Esophagus squamous epithelium (tissue), 5 donors: ENCODE results near the gene DLG4. TPM values are rescaled to one million over a fixed set of nuclear protein-coding genes. Genes with fewer than 3 reads are reported as not detected.

Experiments
- DNase-seq: peaks from one replicate; lab custom pipeline; 2025; lab: John Stamatoyannopoulos, UW
- H3K27ac ChIP-seq, 4 donors: fragments of 200-600 bp; sonication (generic); one replicate each; pipeline ENCODE4 v1.5.1; 2016 to 2019; ENCODE audit warnings: mild to moderate bottlenecking in 1 of 4
- H3K27me3 ChIP-seq, 4 donors: fragments of 200-600 bp; sonication (generic); 1 replicate in 3 of 4; 2 replicates in 1 of 4; pipeline versions ENCODE4 v1.5.1 to v1.6.0; 2017 to 2021; ENCODE audit warnings: antibody characterized with exemption in 1 of 4
- H3K36me3 ChIP-seq, 3 donors: fragments of 200-600 bp; sonication (generic); one replicate each; pipeline ENCODE4 v1.5.1; 2016 to 2019
- H3K4me1 ChIP-seq, 3 donors: fragments of 200-600 bp; sonication (generic); one replicate each; pipeline ENCODE4 v1.5.1; 2017 to 2019
- H3K4me3 ChIP-seq, 4 donors: fragments of 200-600 bp; sonication (generic); 1 replicate in 3 of 4; 2 replicates in 1 of 4; pipeline ENCODE4 v1.5.1; 2016 to 2019; ENCODE audit warnings: mild to moderate bottlenecking in 2 of 4, moderate library complexity in 1 of 4
- H3K9me3 ChIP-seq, 3 donors: fragments of 200-600 bp; sonication (generic); one replicate each; pipeline ENCODE4 v1.5.1; 2016 to 2019
- POLR2A ChIP-seq, 4 donors: fragments of 450-650 bp; IDR thresholded peaks; one replicate each; pipeline ENCODE4 v1.6.1; 2017; ENCODE audit warnings: antibody characterized with exemption in 4 of 4, mild to moderate bottlenecking in 4 of 4, moderate library complexity in 3 of 4
- WGBS, 2 donors: methylation state at CpG; one replicate each; pipeline ENCODE4 v1.1.5; 2018; 5-methylcytosine and 5-hydroxymethylcytosine counted together
- intact Hi-C: fragments of 100-400 bp; cut with DNase I; formaldehyde crosslinking; loops from one replicate; pipeline ENCODE4 v1.15.0; 2022
- total RNA-seq, 4 donors: library from RNA; depleted of rRNA; stranded (reverse); fragments of >200 nt; gene quantifications; one replicate each; pipeline ENCODE4 v1.1.0, GENCODE V29; 2016
- TF ChIP-seq, protein P1 (sequence below), 6 experiments: fragments of 450-650 bp in 4 of 6; fragments of 200-600 bp in 2 of 6; sonication (generic) in 2 of 6; IDR thresholded peaks; one replicate each; pipeline ENCODE4 v1.5.1; 2016 to 2019; ENCODE audit warnings: antibody characterized with exemption in 6 of 6, mild to moderate bottlenecking in 4 of 6, moderate library complexity in 4 of 6
- donor health status: DM: yes; HTN: yes; CAD: no.

The DLG4 gene
- total RNA-seq, 4 donors from 2014 or later = 2.6 to 13.9 (median 6.0) TPM

DNA sequence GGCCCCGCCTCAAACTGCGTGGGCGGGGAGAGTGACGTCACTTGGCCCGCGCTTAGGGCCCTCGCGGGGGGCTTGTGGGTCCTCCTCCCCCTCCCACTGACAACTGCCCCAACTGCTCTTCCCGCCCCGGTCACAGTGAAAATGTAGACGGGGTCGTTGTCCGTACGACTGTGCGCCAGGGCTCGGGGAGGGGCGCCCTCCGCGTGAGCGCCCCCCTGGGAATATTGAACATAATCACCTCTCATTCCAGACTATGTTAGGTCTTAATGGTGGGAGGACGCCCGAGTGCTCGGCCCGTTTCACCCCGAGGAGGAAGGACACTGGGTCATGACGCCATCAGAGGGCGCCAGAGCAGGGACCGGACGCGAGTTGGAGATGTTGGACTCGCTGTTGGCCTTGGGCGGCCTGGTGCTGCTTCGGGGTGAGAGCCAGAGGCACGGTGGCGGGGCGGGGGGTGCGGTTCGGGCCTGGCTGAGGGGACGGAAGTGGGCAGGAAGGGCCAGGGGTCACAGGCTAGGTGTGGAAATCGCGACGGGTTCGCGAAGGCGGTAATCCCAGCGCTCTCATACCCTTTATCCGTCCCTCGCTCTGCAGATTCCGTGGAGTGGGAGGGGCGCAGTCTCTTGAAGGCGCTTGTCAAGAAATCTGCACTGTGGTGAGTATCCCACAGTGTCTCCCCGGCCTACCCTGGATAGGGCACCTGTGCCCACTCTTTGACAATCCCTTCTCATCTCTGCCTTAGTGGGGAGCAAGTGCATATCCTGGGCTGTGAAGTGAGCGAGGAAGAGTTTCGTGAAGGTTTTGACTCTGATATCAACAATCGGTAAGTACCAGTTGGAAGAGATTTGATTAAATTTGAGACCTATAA lies 32.8 kb upstream of the DLG4 start, which contains the start of gene ELP5:
Gene ELP5 (plus strand): TSS at position 40 of the 868 bp plus-strand sequence. CDS start 336 bp downstream, at position 376.
- Histone ChIP-seq H3K9me3 (no peaks in the 10 kb centered on the region), H3K27me3 (no peaks in the 10 kb centered on the region), H3K4me3 (peak within 1 kb of the TSS; percentile 89 to 99 (median 96)), H3K27ac (peak within 1 kb of the TSS; percentile 96 to 100 (median 98)), H3K36me3 (peaks cover under 1 to 41% (median 20%) of the 10 kb centered on the region in 3 donors), H3K4me1 (peaks cover 28 to 53% (median 31%) of the 10 kb centered on the region in 3 donors)
- 4 to 18% methylated on average over 3 to 15 of the region's 55 CpGs for WGBS, 2 donors
- peak; percentile 76 for DNase-seq
- intact Hi-C loops = no loop called here
- TF ChIP-seq POLR2A (IDR thresholded peaks at IDR 0.05) = peak in 2 of 4 donors; percentile 42 to 65
- TF ChIP-seq, protein P1, sequence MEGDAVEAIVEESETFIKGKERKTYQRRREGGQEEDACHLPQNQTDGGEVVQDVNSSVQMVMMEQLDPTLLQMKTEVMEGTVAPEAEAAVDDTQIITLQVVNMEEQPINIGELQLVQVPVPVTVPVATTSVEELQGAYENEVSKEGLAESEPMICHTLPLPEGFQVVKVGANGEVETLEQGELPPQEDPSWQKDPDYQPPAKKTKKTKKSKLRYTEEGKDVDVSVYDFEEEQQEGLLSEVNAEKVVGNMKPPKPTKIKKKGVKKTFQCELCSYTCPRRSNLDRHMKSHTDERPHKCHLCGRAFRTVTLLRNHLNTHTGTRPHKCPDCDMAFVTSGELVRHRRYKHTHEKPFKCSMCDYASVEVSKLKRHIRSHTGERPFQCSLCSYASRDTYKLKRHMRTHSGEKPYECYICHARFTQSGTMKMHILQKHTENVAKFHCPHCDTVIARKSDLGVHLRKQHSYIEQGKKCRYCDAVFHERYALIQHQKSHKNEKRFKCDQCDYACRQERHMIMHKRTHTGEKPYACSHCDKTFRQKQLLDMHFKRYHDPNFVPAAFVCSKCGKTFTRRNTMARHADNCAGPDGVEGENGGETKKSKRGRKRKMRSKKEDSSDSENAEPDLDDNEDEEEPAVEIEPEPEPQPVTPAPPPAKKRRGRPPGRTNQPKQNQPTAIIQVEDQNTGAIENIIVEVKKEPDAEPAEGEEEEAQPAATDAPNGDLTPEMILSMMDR (IDR thresholded peaks at IDR 0.05) = peak in 4 of 6 experiments; percentile 4 to 25 (median 14)

DNA sequence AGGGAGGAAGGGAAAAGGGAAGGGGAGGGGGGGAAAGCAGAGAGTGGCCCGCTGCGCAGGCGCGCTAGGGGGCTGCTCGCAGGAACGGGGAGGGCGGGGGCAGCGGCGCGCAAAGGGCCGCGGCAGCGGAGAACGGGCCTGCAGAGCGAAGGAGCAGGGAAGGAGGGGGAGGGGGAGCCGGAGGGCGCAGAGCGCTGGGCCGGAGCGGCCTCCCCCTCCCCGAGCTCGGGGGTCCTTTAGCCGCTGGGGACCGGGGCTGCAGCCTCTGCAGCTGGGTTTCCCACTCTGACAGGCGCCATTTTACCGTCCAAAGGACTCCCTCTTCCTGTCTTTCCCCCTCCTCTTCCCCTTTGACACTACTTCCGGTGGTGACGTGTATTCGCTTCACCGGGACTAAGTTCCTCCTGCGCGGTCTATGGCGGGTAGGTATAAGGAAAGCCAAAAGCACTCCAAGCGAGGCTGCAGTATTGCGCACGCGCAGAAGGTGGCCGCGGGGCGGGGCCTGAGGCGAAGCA lies 32.1 kb upstream of the DLG4 start, which contains the start of gene CTDNEP1:
Gene CTDNEP1 (minus strand): TSS at position 74 of the 515 bp plus-strand sequence. CDS start 438 bp downstream, outside the sequence.
- peaks cover 3 to 39% (median 18%) of the 10 kb centered on the region in 3 donors for H3K36me3 ChIP-seq
- H3K9me3 ChIP-seq = no peaks in the 10 kb centered on the region
- intact Hi-C loops = no loop called here
- H3K4me3 ChIP-seq = peak within 1 kb of the TSS; percentile 89 to 99 (median 96)
- peaks cover 28 to 60% (median 34%) of the 10 kb centered on the region in 3 donors for H3K4me1 ChIP-seq
- WGBS, 2 donors = 1 to 4% methylated on average over 5 to 17 of the region's 41 CpGs
- TF ChIP-seq, protein P1 (IDR thresholded peaks at IDR 0.05) = no peak
- TF ChIP-seq POLR2A (IDR thresholded peaks at IDR 0.05) = peak in 1 of 4 donors; percentile 73
- H3K27me3 ChIP-seq = no peaks in the 10 kb centered on the region
- peak within 1 kb of the TSS; percentile 96 to 100 (median 98) for H3K27ac ChIP-seq
- DNase-seq = peak; percentile 93

DNA sequence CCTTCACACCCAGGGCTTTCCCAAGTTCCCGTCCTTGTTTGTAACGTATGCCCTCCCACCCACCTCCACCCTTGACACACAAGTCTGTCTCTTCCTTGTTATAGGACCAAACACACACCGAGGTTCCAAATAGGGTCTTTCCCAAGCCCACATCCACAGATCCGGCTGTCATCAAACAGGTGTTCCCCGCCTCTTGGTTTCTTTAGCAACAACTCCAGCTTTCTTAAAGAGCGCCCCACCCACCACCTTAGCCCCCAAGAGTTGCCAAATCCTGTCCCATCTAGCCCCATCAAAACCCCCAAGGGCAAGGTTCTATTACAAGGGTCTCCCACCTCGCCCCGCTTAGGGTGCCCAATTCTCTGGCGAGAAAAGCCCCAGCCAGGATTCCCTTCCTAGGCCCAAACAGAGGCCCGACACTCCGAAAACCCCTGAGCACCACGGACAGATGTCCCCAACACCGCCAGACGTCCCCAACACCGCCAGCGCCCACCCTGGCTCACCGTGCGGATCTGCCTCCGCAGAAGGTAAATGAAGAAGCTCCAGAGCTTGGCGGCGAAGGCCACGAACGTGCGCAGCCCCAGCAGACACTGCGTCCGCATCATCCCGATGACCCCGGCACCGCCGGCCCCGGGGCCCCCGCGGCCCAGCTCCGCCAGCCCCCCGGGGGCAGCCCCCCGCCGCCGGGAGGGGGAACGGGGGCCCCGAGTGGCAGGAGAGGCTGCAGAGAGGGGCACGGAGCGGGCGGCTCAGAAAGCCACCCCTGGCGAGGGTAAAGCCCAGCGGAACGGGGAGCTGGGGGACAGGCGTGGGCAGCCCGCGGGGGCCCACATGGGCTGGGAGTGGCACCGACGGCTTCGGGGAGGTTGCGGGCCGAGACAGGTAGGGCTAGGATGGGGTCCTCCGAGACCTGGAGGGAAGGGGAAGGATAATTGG lies 31.3 kb upstream of the DLG4 start:
- Histone ChIP-seq H3K4me3 (peak overlapping the region; percentile 89 to 99 (median 96)), H3K27me3 (no peaks in the 10 kb centered on the region), H3K27ac (peak overlapping the region; percentile 96 to 100 (median 98)), H3K9me3 (no peaks in the 10 kb centered on the region), H3K4me1 (peaks cover 28 to 63% (median 37%) of the 10 kb centered on the region in 3 donors), H3K36me3 (peaks cover 11 to 39% (median 19%) of the 10 kb centered on the region in 3 donors)
- intact Hi-C loops = no loop called here
- WGBS, 2 donors = 0% methylated on average over 5 to 12 of the region's 55 CpGs
- TF ChIP-seq, protein P1 (IDR thresholded peaks at IDR 0.05) = no peak
- TF ChIP-seq POLR2A (IDR thresholded peaks at IDR 0.05) = no peak
- DNase-seq = no peak

DNA sequence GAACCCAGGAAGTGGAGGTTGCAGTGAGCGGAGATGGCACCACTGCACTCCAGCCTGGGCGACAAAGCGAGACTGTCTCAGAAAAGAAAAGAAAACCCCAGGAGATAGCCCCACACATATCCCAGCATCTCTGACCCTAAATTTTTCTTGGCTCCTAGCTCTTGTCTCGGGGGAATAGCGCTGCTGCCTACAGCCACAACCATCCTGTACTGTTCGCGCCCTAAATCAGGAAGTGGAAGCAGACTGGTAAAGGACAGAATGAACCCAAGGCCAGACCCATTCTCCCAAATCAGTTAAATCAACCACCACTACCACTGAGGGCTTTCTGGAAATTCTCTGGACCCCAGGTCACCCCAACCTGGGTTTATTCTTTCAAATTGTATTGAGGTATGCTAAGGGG lies 30.2 kb upstream of the DLG4 start:
- WGBS, 2 donors = 77 to 82% methylated on average over 6 to 7 of the region's 7 CpGs
- Histone ChIP-seq H3K4me1 (peaks cover 28 to 63% (median 37%) of the 10 kb centered on the region in 3 donors), H3K27ac (peak overlapping the region; percentile 96 to 100 (median 98)), H3K9me3 (no peaks in the 10 kb centered on the region), H3K4me3 (peak overlapping the region in 3 of 4 donors; percentile 89 to 99 (median 94)), H3K27me3 (no peaks in the 10 kb centered on the region), H3K36me3 (peaks cover 17 to 39% (median 18%) of the 10 kb centered on the region in 3 donors)
- intact Hi-C loops = no loop called here
- TF ChIP-seq, protein P1 (IDR thresholded peaks at IDR 0.05) = no peak
- TF ChIP-seq POLR2A (IDR thresholded peaks at IDR 0.05) = no peak
- DNase-seq = no peak
